ENCODE results near the gene EEF1AKMT2. TPM values are rescaled to one million over a fixed set of nuclear protein-coding genes. Genes with fewer than 3 reads are reported as not detected.

EEF1AKMT2 gene
- total RNA-seq, 2 donors from 2014 or later = 22.2 to 25.9 TPM

DNA sequence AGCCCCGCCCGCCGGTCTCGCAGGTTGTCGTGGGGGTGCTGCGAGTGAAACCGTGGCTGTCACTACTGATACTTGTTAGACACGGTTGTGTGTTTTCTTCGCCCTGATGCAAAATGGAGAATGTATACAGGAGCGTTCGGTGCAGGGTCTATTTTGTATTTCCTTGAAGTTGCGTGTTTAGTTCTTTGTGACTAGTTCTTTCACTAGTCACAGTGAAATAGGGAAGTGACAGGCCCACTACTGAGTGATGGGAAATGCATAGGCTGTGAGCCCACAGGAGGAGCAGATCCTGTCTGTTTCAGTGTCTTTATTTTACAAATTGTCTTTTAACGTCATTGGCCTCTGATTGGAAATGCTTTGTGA lies 10.6 kb upstream of the EEF1AKMT2 start:
- Histone ChIP-seq H3K27ac (ENCODE audit: low read depth, low read length) (no peak overlapping the region), H3K27me3 (ENCODE audit: control insufficient read depth, insufficient read depth, low read length, poor library complexity, severe bottlenecking) (no peaks in the 10 kb centered on the region), H3K36me3 (ENCODE audit: control insufficient read depth, insufficient read depth, low read length) (peaks cover 5% of the 10 kb centered on the region), H3K4me3 (ENCODE audit: low read length) (peak overlapping the region; percentile 99), H3K9ac (ENCODE audit: extremely low read depth, low read length, poor library complexity, severe bottlenecking) (peak overlapping the region; percentile 94), H3K4me1 (ENCODE audit: control insufficient read depth, insufficient read depth, low read length) (peaks cover 8% of the 10 kb centered on the region), H3K9me3 (ENCODE audit: control insufficient read depth, low read length) (no peaks in the 10 kb centered on the region)
- no peak for DNase-seq
- no peaks in the 10 kb centered on the region for H3K9me3 Mint-ChIP-seq
- no peaks in the 10 kb centered on the region for H3K27me3 Mint-ChIP-seq (ENCODE audit: insufficient read depth)
- 2 to 3% methylated on average over 4 to 13 of the region's 13 CpGs for WGBS, 2 experiments (ENCODE audit: insufficient coverage in 1 of 2, insufficient read length in 1 of 2)
- TF ChIP-seq, protein P1, sequence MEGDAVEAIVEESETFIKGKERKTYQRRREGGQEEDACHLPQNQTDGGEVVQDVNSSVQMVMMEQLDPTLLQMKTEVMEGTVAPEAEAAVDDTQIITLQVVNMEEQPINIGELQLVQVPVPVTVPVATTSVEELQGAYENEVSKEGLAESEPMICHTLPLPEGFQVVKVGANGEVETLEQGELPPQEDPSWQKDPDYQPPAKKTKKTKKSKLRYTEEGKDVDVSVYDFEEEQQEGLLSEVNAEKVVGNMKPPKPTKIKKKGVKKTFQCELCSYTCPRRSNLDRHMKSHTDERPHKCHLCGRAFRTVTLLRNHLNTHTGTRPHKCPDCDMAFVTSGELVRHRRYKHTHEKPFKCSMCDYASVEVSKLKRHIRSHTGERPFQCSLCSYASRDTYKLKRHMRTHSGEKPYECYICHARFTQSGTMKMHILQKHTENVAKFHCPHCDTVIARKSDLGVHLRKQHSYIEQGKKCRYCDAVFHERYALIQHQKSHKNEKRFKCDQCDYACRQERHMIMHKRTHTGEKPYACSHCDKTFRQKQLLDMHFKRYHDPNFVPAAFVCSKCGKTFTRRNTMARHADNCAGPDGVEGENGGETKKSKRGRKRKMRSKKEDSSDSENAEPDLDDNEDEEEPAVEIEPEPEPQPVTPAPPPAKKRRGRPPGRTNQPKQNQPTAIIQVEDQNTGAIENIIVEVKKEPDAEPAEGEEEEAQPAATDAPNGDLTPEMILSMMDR (conservative IDR thresholded peaks at IDR 0.05) = no peak
- peaks cover 37% of the 10 kb centered on the region for H3K4me1 Mint-ChIP-seq
- H3K36me3 Mint-ChIP-seq (ENCODE audit: low read depth) = peaks cover 3% of the 10 kb centered on the region
- peak overlapping the region; percentile 93 for H3K27ac Mint-ChIP-seq
- H3K4me3 Mint-ChIP-seq = peak overlapping the region; percentile 88

DNA sequence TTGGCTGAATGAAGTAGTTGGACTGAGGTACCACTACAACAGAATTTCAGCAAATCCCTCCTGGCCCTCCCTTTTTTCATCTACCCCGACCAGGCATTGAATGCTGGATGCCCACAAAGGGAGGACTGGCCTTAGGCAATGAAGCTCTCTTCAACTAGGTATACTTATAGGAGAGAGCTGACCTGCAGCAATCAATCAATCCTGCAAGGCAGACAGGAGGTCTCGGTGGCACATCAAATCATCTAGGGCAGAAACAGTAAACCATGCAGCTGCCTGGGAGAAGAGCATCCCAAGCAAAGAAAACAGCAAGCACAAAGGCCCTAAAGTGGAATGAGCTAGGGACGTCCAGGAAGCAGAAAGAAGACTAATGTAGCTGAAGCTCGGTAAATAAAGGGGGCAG lies 7.5 kb upstream of the EEF1AKMT2 start:
- Histone ChIP-seq H3K9me3 (ENCODE audit: control insufficient read depth, low read length) (no peaks in the 10 kb centered on the region), H3K36me3 (ENCODE audit: control insufficient read depth, insufficient read depth, low read length) (no peaks in the 10 kb centered on the region), H3K4me3 (ENCODE audit: low read length) (no peak overlapping the region), H3K4me1 (ENCODE audit: control insufficient read depth, insufficient read depth, low read length) (peaks cover 8% of the 10 kb centered on the region), H3K27me3 (ENCODE audit: control insufficient read depth, insufficient read depth, low read length, poor library complexity, severe bottlenecking) (no peaks in the 10 kb centered on the region), H3K9ac (ENCODE audit: extremely low read depth, low read length, poor library complexity, severe bottlenecking) (no peak overlapping the region), H3K27ac (ENCODE audit: low read depth, low read length) (no peak overlapping the region)
- Mint-ChIP-seq H3K27me3 (ENCODE audit: insufficient read depth) (no peaks in the 10 kb centered on the region), H3K4me1 (peaks cover 37% of the 10 kb centered on the region), H3K36me3 (ENCODE audit: low read depth) (no peaks in the 10 kb centered on the region), H3K27ac (peak overlapping the region; percentile 99), H3K4me3 (no peak overlapping the region), H3K9me3 (no peaks in the 10 kb centered on the region)
- WGBS, 2 experiments (ENCODE audit: insufficient coverage in 1 of 2, insufficient read length in 1 of 2) = 80 to 92% methylated on average over 4 of the region's 4 CpGs
- peak; percentile 47 for DNase-seq
- TF ChIP-seq, protein P1 (conservative IDR thresholded peaks at IDR 0.05) = no peak

DNA sequence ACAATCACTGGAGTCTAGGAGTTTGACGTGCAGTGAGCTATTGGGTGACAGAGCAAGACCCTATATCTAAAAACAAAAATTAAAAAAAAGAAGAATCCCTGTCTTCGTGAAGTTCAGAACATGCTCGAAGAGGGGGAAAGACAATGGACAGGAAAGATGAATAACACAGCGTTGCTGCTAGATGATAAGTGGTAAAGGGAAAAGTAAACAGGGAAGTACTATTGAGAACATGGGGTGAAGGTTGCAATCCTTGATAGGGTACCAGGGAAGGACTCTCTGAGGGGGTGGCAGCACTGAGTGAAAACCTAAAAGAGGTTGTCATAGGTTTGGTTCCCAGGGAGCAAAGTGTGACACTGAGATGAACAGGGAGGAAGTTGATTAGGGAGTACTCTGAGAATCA lies 7.1 kb upstream of the EEF1AKMT2 start:
- peaks cover 37% of the 10 kb centered on the region for H3K4me1 Mint-ChIP-seq
- no peak overlapping the region for H3K27ac Mint-ChIP-seq
- TF ChIP-seq, protein P1 (conservative IDR thresholded peaks at IDR 0.05) = no peak
- H3K27me3 ChIP-seq (ENCODE audit: control insufficient read depth, insufficient read depth, low read length, poor library complexity, severe bottlenecking) = no peaks in the 10 kb centered on the region
- no peak overlapping the region for H3K4me3 ChIP-seq (ENCODE audit: low read length)
- no peak overlapping the region for H3K4me3 Mint-ChIP-seq
- no peak overlapping the region for H3K27ac ChIP-seq (ENCODE audit: low read depth, low read length)
- 74 to 90% methylated on average over 3 of the region's 4 CpGs for WGBS, 2 experiments (ENCODE audit: insufficient coverage in 1 of 2, insufficient read length in 1 of 2)
- no peaks in the 10 kb centered on the region for H3K9me3 ChIP-seq (ENCODE audit: control insufficient read depth, low read length)
- no peaks in the 10 kb centered on the region for H3K36me3 Mint-ChIP-seq (ENCODE audit: low read depth)
- peaks cover 8% of the 10 kb centered on the region for H3K4me1 ChIP-seq (ENCODE audit: control insufficient read depth, insufficient read depth, low read length)
- no peaks in the 10 kb centered on the region for H3K27me3 Mint-ChIP-seq (ENCODE audit: insufficient read depth)
- no peaks in the 10 kb centered on the region for H3K36me3 ChIP-seq (ENCODE audit: control insufficient read depth, insufficient read depth, low read length)
- no peak overlapping the region for H3K9ac ChIP-seq (ENCODE audit: extremely low read depth, low read length, poor library complexity, severe bottlenecking)
- DNase-seq = no peak
- H3K9me3 Mint-ChIP-seq = no peaks in the 10 kb centered on the region
